Fibroblast of villous mesenchyme (primary cell): ENCODE measurements around the gene USP9Y. TPM values are rescaled to one million over a fixed set of nuclear protein-coding genes. Genes with fewer than 3 reads are reported as not detected.

Experiments
- DNase-seq: peaks from one replicate; pipeline ENCODE4 v3.0.0-alpha.2; 2010; ENCODE audit warnings: low read depth
- H3K4me3 ChIP-seq: 2 replicates; pipeline ENCODE4 v1.5.1; 2011; ENCODE audit warnings: low read depth, mild to moderate bottlenecking, low read length
- total RNA-seq: library from RNA; depleted of rRNA; stranded (reverse); fragments of >200 nt; gene quantifications from 2 replicates; pipeline ENCODE4 v1.2.3, GENCODE V29; 2012
- TF ChIP-seq, protein P1 (sequence below): IDR thresholded peaks from 2 replicates; pipeline ENCODE4 v1.5.1; 2012; ENCODE audit warnings: low read depth, mild to moderate bottlenecking, low read length; ENCODE audit not compliant: insufficient read depth

The USP9Y gene
- total RNA-seq, 1 donor = 2.2 TPM

GRCh38 chrY:12826791-12827190, 125.8 kb downstream of the USP9Y start:
- TF ChIP-seq, protein P1, sequence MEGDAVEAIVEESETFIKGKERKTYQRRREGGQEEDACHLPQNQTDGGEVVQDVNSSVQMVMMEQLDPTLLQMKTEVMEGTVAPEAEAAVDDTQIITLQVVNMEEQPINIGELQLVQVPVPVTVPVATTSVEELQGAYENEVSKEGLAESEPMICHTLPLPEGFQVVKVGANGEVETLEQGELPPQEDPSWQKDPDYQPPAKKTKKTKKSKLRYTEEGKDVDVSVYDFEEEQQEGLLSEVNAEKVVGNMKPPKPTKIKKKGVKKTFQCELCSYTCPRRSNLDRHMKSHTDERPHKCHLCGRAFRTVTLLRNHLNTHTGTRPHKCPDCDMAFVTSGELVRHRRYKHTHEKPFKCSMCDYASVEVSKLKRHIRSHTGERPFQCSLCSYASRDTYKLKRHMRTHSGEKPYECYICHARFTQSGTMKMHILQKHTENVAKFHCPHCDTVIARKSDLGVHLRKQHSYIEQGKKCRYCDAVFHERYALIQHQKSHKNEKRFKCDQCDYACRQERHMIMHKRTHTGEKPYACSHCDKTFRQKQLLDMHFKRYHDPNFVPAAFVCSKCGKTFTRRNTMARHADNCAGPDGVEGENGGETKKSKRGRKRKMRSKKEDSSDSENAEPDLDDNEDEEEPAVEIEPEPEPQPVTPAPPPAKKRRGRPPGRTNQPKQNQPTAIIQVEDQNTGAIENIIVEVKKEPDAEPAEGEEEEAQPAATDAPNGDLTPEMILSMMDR = no peak
- H3K4me3 ChIP-seq = no peak overlapping the region
- peak; percentile 1 for DNase-seq

- DNase-seq = no peak
- TF ChIP-seq, protein P1 = no peak
- H3K4me3 ChIP-seq = no peak overlapping the region
These were observed 132.3 kb downstream of the USP9Y start for GRCh38 chrY:12833284-12833683.

DNA sequence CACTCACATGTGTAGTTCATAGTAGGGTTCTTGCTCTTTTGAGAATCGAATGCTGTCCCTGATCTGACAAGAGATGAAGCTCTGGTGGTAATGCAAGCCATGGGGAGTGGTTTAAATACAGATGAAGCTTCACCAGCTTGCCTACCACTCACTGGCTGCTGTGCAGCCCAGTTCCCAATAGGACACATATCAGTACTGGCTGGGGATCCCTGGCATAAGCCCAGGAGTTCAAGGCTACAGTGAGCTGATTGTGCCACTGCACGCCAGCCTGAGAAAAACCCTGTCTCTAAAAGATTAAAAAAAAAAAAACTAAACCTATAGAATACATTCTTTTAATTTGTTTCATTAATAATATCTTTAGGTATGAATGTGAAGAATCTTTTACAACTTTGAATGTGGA, 136.5 kb downstream of the USP9Y start:
- no peak overlapping the region for H3K4me3 ChIP-seq
- TF ChIP-seq, protein P1 = no peak
- DNase-seq = no peak

GRCh38 chrY:12841368-12841767, 140.3 kb downstream of the USP9Y start:
- TF ChIP-seq, protein P1 = no peak

DNA sequence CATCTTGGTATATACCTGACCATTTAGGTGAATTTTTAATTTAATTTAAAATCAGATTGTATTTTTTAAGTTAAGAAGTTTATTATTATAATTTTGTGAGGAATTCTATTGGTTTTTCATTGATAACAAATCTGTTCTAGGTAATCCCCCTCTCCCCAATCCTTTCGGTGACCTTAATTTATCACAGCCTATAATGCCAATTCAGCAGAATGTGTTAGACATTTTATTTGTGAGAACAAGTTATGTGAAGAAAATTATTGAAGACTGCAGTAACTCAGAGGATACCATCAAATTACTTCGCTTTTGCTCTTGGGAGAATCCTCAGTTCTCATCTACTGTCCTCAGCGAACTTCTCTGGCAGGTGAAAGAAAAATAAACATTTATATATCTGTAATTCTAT, 145.8 kb downstream of the USP9Y start:
- TF ChIP-seq, protein P1 = no peak
- no peak for DNase-seq
- H3K4me3 ChIP-seq = no peak overlapping the region

More at GRCh38 chrY:12841368-12841767, 140.3 kb downstream of the USP9Y start:
- no peak for DNase-seq
- no peak overlapping the region for H3K4me3 ChIP-seq

- H3K4me3 ChIP-seq = no peak overlapping the region
- DNase-seq = no peak
- TF ChIP-seq, protein P1 = no peak
These were observed 154.8 kb downstream of the USP9Y start for GRCh38 chrY:12855791-12856275.

- TF ChIP-seq, protein P1 = no peak
- DNase-seq = no peak
- H3K4me3 ChIP-seq = no peak overlapping the region
These were observed 166.9 kb downstream of the USP9Y start for GRCh38 chrY:12867960-12868359.
